Measurements from ENCODE around the gene TPGS2. TPM values are rescaled to one million over a fixed set of nuclear protein-coding genes. Genes with fewer than 3 reads are reported as not detected.

TPGS2 gene
- total RNA-seq, 2 experiments from 2014 or later: 125 to 158 TPM

DNA sequence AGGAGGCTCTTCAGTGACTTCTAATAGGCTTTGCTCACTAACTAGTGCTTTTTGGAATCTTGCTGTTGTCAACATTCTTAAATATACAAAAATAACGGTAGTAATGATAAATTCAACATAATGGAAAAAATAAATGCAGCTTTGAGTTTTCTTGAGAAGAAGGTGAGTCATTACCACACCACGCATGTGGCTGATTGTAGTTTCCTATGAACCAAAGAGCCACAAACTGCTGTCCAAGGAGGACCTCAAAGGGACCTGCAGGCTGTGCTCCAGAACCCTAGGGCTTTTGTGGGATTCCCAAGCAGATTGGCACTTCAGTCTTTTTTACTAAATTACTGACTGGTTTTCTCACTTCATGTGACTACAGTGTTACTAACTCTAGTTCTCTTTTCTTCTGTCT lies 66.7 kb downstream of the TPGS2 start:
- ChIA-PET CTCF (no interaction called here), POLR2A (no interaction called here)
- H3K4me3 Mint-ChIP-seq: no peak overlapping the region
- no peaks in the 10 kb centered on the region for H3K27me3 Mint-ChIP-seq
- no peaks in the 10 kb centered on the region for H3K36me3 Mint-ChIP-seq (ENCODE audit: low read depth)
- no peak overlapping the region for H3K27ac Mint-ChIP-seq
- H3K4me1 Mint-ChIP-seq: no peaks in the 10 kb centered on the region
- no peak for DNase-seq
- no peaks in the 10 kb centered on the region for H3K9me3 Mint-ChIP-seq

DNA sequence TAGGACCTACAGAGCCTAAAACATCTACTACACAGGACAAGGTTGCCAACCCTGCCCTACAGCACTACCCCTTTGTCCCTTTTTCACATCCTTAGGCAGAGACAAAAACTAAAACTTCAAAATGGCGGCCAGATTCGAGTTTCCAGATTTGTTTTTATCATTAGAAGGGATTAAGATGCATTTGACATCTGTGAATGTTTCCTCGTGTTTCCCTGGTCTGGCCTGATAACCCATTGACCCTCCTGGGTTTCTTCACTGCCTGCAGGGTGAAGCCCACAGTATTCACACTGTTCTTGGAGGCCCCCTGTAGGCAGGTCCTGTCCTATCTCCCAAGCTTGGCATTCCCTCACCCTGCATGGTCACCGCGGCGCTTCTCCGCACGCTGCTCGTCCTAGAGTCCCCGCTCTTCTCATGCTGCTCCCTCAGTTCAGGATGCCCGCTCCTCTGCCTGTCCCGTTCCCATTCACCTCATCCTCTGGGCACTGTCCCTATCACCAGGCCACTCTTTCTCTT lies 67.6 kb downstream of the TPGS2 start:
- ChIA-PET CTCF (no interaction called here), POLR2A (no interaction called here)
- no peaks in the 10 kb centered on the region for H3K9me3 Mint-ChIP-seq
- no peak for DNase-seq
- no peaks in the 10 kb centered on the region for H3K36me3 Mint-ChIP-seq (ENCODE audit: low read depth)
- no peaks in the 10 kb centered on the region for H3K4me1 Mint-ChIP-seq
- no peak overlapping the region for H3K27ac Mint-ChIP-seq
- H3K27me3 Mint-ChIP-seq: no peaks in the 10 kb centered on the region
- H3K4me3 Mint-ChIP-seq: no peak overlapping the region

DNA sequence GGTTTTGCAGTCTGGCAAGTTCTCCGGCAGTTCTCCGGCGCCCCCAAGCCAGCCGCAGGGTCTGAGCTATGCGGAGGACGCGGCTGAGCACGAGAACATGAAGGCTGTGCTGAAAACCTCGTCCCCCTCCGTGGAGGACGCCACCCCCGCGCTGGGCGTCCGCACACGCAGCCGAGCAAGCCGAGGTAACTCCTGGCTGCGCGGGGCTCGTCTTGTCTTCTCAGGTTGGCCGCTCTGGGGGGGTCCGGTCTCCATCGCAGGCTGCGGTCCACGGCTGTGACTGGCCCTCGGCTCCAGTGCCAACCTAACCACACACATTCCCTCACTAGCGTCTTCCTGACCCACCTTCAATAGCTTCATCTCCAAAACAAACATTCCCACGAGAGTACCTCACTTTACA lies 68.2 kb downstream of the TPGS2 start:
- Mint-ChIP-seq H3K27ac (no peak overlapping the region), H3K9me3 (no peaks in the 10 kb centered on the region), H3K4me3 (no peak overlapping the region), H3K27me3 (no peaks in the 10 kb centered on the region), H3K36me3 (ENCODE audit: low read depth) (no peaks in the 10 kb centered on the region), H3K4me1 (no peaks in the 10 kb centered on the region)
- POLR2A ChIA-PET: no interaction called here
- no peak for DNase-seq
- CTCF ChIA-PET: no interaction called here

DNA sequence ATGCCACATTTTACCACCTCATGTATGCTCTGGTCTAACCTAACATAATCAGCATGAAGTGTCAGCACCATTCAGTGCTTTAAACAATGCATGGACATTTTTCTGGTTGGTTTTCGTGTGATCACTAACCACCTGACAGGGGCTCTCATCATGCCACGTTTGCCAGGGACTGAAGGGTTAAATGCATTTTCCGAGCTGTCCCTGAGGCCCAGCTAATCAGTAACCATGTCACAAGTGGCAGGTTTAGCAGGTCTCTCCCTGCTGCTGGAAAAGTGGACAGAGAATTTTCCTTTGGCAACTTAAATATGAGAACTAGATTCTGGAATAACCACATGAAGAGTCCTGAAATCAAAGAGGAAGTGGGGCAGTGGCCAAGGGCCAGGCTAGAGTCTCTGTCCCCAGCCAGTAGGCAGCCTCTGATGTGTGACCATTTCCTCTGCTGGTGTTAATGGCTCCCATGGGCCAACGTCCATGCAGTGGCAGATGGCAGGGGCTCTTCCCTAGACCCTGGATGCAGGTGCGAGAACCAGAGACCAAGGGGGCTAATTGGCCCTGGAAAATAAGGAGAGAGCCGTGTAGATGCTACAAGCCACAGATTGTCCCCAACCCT lies 69.5 kb downstream of the TPGS2 start:
- no peak overlapping the region for H3K4me3 Mint-ChIP-seq
- no peaks in the 10 kb centered on the region for H3K4me1 Mint-ChIP-seq
- no peaks in the 10 kb centered on the region for H3K9me3 Mint-ChIP-seq
- H3K27ac Mint-ChIP-seq: no peak overlapping the region
- ChIA-PET POLR2A (no interaction called here), CTCF (no interaction called here)
- DNase-seq: no peak
- no peaks in the 10 kb centered on the region for H3K27me3 Mint-ChIP-seq
- H3K36me3 Mint-ChIP-seq (ENCODE audit: low read depth): no peaks in the 10 kb centered on the region

DNA sequence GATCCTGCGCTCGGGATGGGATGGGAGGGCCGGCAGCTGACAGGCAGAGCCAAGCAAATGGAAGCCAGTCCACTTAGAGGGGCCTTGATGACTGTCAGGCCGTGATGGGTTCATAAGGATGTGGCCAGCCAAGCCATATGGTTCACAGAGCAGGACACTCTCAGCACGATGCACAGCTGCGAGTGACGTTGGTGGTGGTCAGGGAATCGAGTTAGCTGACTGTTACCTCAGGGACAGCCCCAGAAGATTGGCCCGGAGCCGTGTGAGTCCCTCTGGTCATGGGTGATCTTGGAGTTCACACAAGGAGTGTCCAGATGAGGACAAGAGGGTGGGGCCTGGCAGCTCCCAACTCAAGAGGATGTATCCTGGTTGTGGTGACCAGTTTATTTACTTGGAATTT lies 70.2 kb downstream of the TPGS2 start:
- Mint-ChIP-seq H3K27me3 (no peaks in the 10 kb centered on the region), H3K9me3 (no peaks in the 10 kb centered on the region), H3K36me3 (ENCODE audit: low read depth) (no peaks in the 10 kb centered on the region), H3K4me3 (no peak overlapping the region), H3K4me1 (no peaks in the 10 kb centered on the region), H3K27ac (no peak overlapping the region)
- DNase-seq: no peak
- POLR2A ChIA-PET: no interaction called here
- CTCF ChIA-PET: no interaction called here

DNA sequence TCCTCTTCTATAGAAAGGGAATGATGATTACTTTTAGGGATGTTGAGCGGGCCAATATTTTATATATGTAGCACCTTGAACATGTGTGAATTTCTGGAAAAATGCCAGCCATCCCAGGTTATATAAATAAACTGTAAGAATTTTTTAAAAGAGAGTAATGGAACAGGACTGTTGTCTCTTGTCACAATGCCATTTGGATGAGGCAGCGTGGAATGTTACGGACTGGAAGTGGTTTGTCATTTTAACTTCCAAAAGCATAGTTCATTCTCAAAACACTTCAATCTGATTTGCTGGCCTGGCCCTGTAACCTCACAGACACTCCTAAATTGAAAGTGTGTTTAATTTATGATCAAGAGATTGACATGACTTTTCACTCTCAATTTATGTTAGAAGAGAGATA lies 70.8 kb downstream of the TPGS2 start:
- no peaks in the 10 kb centered on the region for H3K4me1 Mint-ChIP-seq
- H3K27ac Mint-ChIP-seq: no peak overlapping the region
- no peaks in the 10 kb centered on the region for H3K9me3 Mint-ChIP-seq
- ChIA-PET CTCF (interaction anchor here (1.2 kb wide), 1 partner anchor 53 kb away, joined by 3 read pairs; no protein-coding TSS in a partner anchor), POLR2A (no interaction called here)
- H3K4me3 Mint-ChIP-seq: no peak overlapping the region
- DNase-seq: no peak
- H3K36me3 Mint-ChIP-seq (ENCODE audit: low read depth): no peaks in the 10 kb centered on the region
- H3K27me3 Mint-ChIP-seq: no peaks in the 10 kb centered on the region

DNA sequence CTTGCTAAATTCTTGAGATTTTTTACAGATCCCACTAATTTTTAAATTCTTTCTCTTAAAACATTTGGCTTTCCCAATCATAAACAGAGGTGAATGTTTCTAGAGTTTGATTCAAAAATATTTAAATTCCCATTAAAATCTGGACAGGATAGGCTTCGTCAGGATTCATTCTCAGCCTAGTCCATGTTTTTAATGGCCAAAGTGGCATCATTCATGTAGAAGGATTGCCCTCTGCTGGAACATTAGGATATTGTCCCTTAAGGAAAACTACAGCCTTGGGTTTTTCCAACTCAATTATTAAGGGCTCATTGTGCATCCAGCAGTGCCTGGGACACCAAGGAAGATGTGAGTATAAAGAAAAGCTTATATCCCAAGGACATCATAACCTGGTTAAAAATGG lies 71.7 kb downstream of the TPGS2 start:
- H3K9me3 Mint-ChIP-seq: no peaks in the 10 kb centered on the region
- no peaks in the 10 kb centered on the region for H3K4me1 Mint-ChIP-seq
- DNase-seq: no peak
- no peaks in the 10 kb centered on the region for H3K36me3 Mint-ChIP-seq (ENCODE audit: low read depth)
- H3K27me3 Mint-ChIP-seq: no peaks in the 10 kb centered on the region
- CTCF ChIA-PET: interaction anchor here (1.2 kb wide), 1 partner anchor 54 kb away, joined by 3 read pairs; no protein-coding TSS in a partner anchor
- no peak overlapping the region for H3K4me3 Mint-ChIP-seq
- H3K27ac Mint-ChIP-seq: no peak overlapping the region
- POLR2A ChIA-PET: no interaction called here

DNA sequence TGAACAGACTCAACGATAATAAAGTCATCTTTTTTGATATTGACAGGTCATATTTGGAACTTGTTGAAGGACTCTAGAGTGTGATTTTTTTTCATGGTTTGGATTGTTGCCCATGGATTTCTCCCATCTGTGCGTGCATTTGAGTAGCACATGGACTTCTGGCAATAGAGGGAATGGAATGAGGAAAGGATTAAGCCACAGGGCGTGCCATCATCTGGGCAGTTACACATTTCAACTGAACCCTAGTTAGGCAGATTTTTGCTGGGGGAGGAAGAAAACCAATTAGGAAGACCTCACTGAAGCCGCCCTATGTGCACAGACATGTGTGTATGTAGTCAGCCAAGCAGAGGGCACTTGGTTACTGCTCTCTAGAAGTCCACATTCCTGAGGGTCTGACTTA lies 72.6 kb downstream of the TPGS2 start:
- H3K36me3 Mint-ChIP-seq (ENCODE audit: low read depth): no peaks in the 10 kb centered on the region
- ChIA-PET POLR2A (no interaction called here), CTCF (no interaction called here)
- H3K4me1 Mint-ChIP-seq: no peaks in the 10 kb centered on the region
- H3K4me3 Mint-ChIP-seq: no peak overlapping the region
- H3K9me3 Mint-ChIP-seq: no peaks in the 10 kb centered on the region
- no peak for DNase-seq
- H3K27me3 Mint-ChIP-seq: no peaks in the 10 kb centered on the region
- H3K27ac Mint-ChIP-seq: no peak overlapping the region

DNA sequence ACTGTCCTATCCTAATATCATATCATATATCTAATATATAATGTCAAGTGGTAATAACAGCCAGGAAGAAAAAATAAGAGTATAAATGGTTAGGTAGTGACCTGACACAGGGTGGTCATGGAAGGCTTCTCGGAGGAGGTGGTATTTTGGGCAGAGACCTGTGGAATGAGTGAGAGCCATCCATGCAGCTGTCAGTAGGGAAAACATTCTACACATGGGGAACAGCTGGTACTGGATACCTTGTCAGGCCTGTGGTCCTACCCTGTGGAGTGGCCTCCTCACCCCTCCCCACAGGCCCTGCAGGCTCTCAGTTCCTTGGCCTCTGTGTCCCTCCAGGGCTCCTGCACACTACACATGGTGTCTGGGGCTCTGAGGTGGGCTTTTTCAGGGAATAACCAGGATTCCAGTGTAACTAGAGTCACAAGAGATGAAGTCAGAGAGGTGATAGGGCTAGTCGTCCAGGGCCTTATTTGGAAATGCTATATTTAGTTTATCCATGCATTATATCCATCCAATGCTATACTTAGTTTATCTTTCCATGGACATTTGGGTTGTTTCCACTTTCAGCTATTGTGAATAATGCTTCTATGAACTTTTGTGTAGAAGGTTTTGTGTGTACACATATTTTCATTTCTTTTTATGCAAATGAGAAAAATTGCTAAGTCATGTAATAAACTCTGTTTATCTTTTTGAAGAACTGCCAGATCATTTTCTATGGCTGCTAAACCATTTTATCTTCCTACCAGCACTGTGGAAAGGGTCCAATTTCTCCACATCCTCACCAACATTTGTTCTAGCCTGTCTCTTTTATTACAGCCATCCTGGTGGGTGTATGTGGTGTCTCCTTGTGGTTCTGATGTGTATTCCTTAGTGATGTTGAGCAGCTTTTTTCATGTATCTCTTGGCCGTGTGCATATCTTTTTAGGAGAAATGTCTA lies 75.6 kb downstream of the TPGS2 start:
- no peaks in the 10 kb centered on the region for H3K4me1 Mint-ChIP-seq
- no peak for DNase-seq
- H3K4me3 Mint-ChIP-seq: no peak overlapping the region
- CTCF ChIA-PET: no interaction called here
- H3K9me3 Mint-ChIP-seq: no peaks in the 10 kb centered on the region
- no peaks in the 10 kb centered on the region for H3K36me3 Mint-ChIP-seq (ENCODE audit: low read depth)
- H3K27ac Mint-ChIP-seq: no peak overlapping the region
- POLR2A ChIA-PET: no interaction called here
- H3K27me3 Mint-ChIP-seq: no peaks in the 10 kb centered on the region

DNA sequence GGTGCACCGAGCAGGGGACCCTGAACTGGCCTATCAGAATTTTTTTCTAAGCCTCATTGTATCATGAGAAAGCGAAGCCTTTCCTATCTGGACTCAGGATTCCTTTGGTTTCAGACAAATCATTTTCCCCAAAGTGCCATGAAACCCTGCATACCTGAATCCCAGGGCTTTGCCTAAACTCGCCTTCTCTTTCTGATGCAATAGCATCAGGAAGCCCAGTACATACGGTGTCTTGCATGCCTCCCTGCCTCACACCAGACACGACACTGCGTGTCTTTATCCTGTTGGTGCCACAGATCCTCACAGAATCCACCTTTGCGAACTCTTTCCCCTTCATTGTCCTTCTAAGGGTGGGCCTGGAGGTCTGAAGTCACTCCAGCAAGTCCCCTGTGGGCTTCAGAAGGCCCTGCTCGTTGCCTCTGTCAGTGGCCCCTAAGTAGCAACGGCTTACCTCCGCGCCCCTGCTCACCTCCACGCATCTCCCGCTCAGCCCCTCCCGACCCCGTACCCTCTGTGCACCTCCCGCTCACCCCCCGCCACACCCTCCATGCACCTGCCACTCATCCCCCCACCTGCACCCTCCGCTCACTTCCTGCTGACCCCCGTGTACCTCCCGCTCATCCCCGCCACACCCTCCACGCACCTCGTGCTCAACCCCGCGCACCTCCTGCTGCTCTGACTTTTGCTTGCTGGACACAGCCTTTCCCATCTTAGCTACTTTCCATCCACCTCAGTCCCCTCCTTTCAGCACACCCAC lies 83.4 kb downstream of the TPGS2 start:
- Mint-ChIP-seq H3K4me3 (no peak overlapping the region), H3K27me3 (peaks cover 3% of the 10 kb centered on the region), H3K9me3 (no peaks in the 10 kb centered on the region), H3K36me3 (ENCODE audit: low read depth) (no peaks in the 10 kb centered on the region), H3K27ac (no peak overlapping the region), H3K4me1 (no peaks in the 10 kb centered on the region)
- POLR2A ChIA-PET: no interaction called here
- CTCF ChIA-PET: no interaction called here
- DNase-seq: no peak

DNA sequence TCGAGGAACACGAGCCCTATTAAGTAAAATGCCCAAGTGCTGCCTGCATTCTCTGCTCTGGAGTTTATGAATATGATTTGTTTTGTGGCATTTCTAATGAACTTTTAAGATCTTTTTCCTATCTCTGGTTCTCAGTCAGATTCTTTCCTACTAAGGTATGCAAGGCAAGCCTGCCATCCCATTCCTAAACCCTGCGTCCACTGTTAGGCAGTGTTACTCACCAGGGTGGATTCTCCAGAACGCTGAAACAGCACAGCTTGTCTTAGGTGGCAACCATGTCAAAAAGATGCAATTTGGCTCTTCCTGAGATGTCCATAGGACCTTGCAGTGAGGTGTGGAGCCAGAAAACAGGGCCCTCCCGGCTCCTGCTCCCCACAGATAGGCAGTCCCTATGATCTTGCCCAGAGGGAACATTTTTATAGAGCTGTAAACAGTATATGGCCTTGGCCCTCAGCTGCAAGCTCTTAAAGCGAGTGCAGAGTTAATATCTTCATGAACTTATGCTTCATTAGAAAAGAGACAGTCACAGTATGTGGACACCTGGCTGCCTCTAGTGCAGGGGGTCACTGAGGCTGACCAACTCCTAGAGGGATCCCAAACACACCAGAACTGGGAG lies 84.4 kb downstream of the TPGS2 start:
- DNase-seq: no peak
- Mint-ChIP-seq H3K36me3 (ENCODE audit: low read depth) (no peaks in the 10 kb centered on the region), H3K9me3 (no peaks in the 10 kb centered on the region), H3K4me3 (no peak overlapping the region), H3K27me3 (peaks cover 7% of the 10 kb centered on the region), H3K27ac (no peak overlapping the region), H3K4me1 (no peaks in the 10 kb centered on the region)
- CTCF ChIA-PET: interaction anchor here (1.5 kb wide), 1 partner anchor 28 kb away, joined by 3 read pairs; no protein-coding TSS in a partner anchor
- POLR2A ChIA-PET: no interaction called here
